ENCODE data around the gene RAD51B. TPM values are rescaled to one million over a fixed set of nuclear protein-coding genes. Genes with fewer than 3 reads are reported as not detected.

RAD51B gene
- total and polyA plus RNA-seq, 9 of the 15 experiments (the other 6 are each of a cell fraction or from before 2014, with no cell fraction given): 8.5 to 17.3 (median 11.3) TPM

DNA sequence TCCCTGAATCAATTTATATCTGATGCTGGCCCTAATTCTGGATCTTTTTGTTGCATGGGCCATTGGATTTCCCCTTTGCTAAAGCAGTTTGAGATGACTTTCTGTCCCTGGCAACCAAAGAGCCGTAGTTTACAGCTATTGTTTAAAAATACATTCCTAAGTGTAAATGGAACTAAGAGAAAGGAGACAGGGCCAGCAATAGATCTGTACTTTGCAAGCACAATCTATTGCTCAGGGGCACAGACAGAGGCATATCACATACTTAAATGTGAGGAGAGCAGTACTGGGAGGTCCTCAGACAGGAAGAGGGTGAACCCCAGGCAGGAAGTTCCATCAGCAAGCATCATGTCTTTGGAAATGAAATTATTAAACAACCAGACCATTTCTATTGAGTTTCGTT is 846.7 kb downstream of the RAD51B start:
- H2AFZ ChIP-seq (ENCODE audit: low read depth, low read length): no peak overlapping the region
- CTCF ChIA-PET (ENCODE audit: low intra/inter-chr PET ratio): no interaction called here
- H3K27ac ChIP-seq (ENCODE audit: extremely low read depth, low read depth, low read length): no peak overlapping the region
- H3K4me3 ChIP-seq: no peak overlapping the region
- intact Hi-C loops (cut with micrococcal nuclease) (no loop called here), in situ Hi-C loops (cut with MboI) (no loop called here)
- no peak overlapping the region for H3K4me2 ChIP-seq (ENCODE audit: insufficient read depth, low read length)
- H3K9me3 ChIP-seq (replicated peaks; ENCODE audit: control insufficient read depth, insufficient read depth, low read depth, low read length): no peaks in the 10 kb centered on the region
- DNase-seq (ENCODE audit: extremely low read depth in 1 of 4, low spot score in 3 of 4) (no peak), FAIRE-seq (no peak), ATAC-seq (no peak)
- H3K4me1 ChIP-seq (replicated peaks in 1 of 2; ENCODE audit: control insufficient read depth in 2 of 2, insufficient read depth in 2 of 2, low read length in 2 of 2): no peaks in the 10 kb centered on the region
- POLR2A ChIA-PET: interaction anchor here (1.1 kb wide), 1 partner anchor 11 kb away, joined by 4 read pairs; no protein-coding TSS in a partner anchor
- no peaks in the 10 kb centered on the region for H3K36me3 ChIP-seq (ENCODE audit: control insufficient read depth, insufficient read depth, low read length)
- no peaks in the 10 kb centered on the region for H4K20me1 ChIP-seq (replicated peaks; ENCODE audit: control insufficient read depth, insufficient read depth, low read length)
- no peaks in the 10 kb centered on the region for H3K79me2 ChIP-seq (ENCODE audit: control insufficient read depth, insufficient read depth, low read length)
- 46% methylated on average over 2 of the region's 2 CpGs for WGBS (ENCODE audit: insufficient coverage, low coverage, missing lambda C conversion rate)
- H3K27me3 ChIP-seq (ENCODE audit: control insufficient read depth in 2 of 2, insufficient read depth in 2 of 2, low read length in 2 of 2): no peaks in the 10 kb centered on the region
- H3K9ac ChIP-seq (ENCODE audit: insufficient read depth in 1 of 2, low read depth in 2 of 2, low read length in 2 of 2): no peak overlapping the region
- TF ChIP-seq, protein P1, sequence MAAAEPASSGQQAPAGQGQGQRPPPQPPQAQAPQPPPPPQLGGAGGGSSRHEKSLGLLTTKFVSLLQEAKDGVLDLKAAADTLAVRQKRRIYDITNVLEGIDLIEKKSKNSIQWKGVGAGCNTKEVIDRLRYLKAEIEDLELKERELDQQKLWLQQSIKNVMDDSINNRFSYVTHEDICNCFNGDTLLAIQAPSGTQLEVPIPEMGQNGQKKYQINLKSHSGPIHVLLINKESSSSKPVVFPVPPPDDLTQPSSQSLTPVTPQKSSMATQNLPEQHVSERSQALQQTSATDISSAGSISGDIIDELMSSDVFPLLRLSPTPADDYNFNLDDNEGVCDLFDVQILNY (CRISPR knock-in tag; IDR thresholded peaks at IDR 0.05): no peak
- no peak for TF ChIP-seq PURB (CRISPR knock-in tag; IDR thresholded peaks at IDR 0.05; ENCODE audit: low read depth)
- TF ChIP-seq LEF1 (IDR thresholded peaks at IDR 0.05): no peak
- no peak for TF ChIP-seq KDM4B (IDR thresholded peaks at IDR 0.05; ENCODE audit: borderline replicate concordance in 2 of 2, low read depth in 1 of 2)
- TF ChIP-seq, protein P2, sequence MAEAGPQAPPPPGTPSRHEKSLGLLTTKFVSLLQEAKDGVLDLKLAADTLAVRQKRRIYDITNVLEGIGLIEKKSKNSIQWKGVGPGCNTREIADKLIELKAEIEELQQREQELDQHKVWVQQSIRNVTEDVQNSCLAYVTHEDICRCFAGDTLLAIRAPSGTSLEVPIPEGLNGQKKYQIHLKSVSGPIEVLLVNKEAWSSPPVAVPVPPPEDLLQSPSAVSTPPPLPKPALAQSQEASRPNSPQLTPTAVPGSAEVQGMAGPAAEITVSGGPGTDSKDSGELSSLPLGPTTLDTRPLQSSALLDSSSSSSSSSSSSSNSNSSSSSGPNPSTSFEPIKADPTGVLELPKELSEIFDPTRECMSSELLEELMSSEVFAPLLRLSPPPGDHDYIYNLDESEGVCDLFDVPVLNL (CRISPR knock-in tag; IDR thresholded peaks at IDR 0.05; ENCODE audit: low read depth): no peak
- no peak for TF ChIP-seq ETV6 (IDR thresholded peaks at IDR 0.05; ENCODE audit: borderline replicate concordance in 1 of 2, low read depth in 2 of 2, low read length in 1 of 2)
- no peak for TF ChIP-seq ETV6 (CRISPR knock-in tag; IDR thresholded peaks at IDR 0.05; ENCODE audit: borderline replicate concordance)
- no peak for TF ChIP-seq CBFB (CRISPR knock-in tag; IDR thresholded peaks at IDR 0.05)
- no TSS peak for BruUV-seq (replicated peaks)
- H3K9me1 ChIP-seq (ENCODE audit: control insufficient read depth, insufficient read depth, low read length): no peaks in the 10 kb centered on the region

Data from K562 (cell line).